ENCODE measurements around the gene KRTAP10-12.

GRCh38 chr21:44728716-44729115 is 31.7 kb downstream of the KRTAP10-12 start:
- TF ChIP-seq SRF (IDR thresholded peaks at IDR 0.05; ENCODE audit: low read depth in 2 of 2, low read length in 2 of 2) (no peak), CTCF (IDR thresholded peaks at IDR 0.05 in 2 of 3, conservative IDR thresholded peaks at IDR 0.05 in 1 of 3; ENCODE audit: control insufficient read depth in 2 of 3, extremely low read depth in 1 of 3, insufficient read depth in 1 of 3, low read depth in 3 of 3, low read length in 3 of 3) (no peak)
